Fibroblast of pulmonary artery (primary cell): ENCODE results near the gene MRPS33.

Experiments used
- DNase-seq: peaks from one replicate; pipeline ENCODE4 v3.0.0-alpha.2; 2010; ENCODE audit warnings: low read depth
- H3K4me3 ChIP-seq: replicated peaks from 2 replicates; pipeline ENCODE4 v1.5.1; 2011; ENCODE audit warnings: low read depth, mild to moderate bottlenecking, control low read depth, low read length, moderate library complexity
- TF ChIP-seq, protein P1 (sequence below): IDR thresholded peaks from 2 replicates; pipeline ENCODE4 v1.5.1; 2011; ENCODE audit warnings: mild to moderate bottlenecking, control low read depth, low read length, inconsistent platforms; ENCODE audit errors: missing control alignments

MRPS33 gene

DNA sequence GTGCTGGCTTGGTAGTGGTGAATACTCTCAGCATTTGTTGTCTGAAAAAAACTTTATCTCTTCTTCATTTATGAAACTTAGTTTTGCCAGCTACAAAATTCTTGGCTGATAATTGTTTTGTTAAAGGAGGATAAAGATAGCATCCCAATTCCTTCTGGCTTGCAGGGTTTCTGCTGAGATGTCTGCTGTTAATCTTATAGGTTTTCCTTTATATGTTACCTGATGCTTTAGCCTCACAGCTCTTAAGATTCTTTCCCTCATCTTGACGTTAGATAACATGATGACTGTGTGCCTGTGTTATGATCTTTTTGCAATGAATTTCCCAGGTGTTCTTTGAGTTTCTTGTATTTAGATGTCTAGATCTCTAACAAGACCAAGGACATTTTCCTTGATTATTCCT is 9.9 kb upstream of the MRPS33 start:
- no peak for DNase-seq
- TF ChIP-seq, protein P1, sequence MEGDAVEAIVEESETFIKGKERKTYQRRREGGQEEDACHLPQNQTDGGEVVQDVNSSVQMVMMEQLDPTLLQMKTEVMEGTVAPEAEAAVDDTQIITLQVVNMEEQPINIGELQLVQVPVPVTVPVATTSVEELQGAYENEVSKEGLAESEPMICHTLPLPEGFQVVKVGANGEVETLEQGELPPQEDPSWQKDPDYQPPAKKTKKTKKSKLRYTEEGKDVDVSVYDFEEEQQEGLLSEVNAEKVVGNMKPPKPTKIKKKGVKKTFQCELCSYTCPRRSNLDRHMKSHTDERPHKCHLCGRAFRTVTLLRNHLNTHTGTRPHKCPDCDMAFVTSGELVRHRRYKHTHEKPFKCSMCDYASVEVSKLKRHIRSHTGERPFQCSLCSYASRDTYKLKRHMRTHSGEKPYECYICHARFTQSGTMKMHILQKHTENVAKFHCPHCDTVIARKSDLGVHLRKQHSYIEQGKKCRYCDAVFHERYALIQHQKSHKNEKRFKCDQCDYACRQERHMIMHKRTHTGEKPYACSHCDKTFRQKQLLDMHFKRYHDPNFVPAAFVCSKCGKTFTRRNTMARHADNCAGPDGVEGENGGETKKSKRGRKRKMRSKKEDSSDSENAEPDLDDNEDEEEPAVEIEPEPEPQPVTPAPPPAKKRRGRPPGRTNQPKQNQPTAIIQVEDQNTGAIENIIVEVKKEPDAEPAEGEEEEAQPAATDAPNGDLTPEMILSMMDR, result no peak
- no peak overlapping the region for H3K4me3 ChIP-seq

DNA sequence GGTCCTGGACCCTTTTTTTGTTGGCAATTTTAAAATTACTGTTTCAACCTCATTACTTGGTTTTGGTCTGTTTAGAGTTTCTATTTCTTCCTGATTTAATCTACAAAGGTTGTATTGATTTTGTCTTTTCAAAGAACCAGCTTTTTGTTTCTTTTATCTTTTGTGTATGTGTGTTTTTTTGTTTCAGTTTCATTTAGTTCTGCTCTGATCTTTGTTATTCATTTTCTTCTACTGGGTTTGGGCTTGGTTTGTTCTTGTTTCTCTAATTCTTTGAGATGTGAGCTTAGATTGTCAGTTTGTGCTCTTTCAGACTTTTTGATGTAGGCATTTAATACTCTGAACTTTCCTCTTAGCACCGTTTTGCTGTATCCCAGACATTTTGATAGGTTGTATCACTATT is 8.5 kb upstream of the MRPS33 start:
- TF ChIP-seq, protein P1, result no peak
- H3K4me3 ChIP-seq, result no peak overlapping the region
- DNase-seq, result no peak

DNA sequence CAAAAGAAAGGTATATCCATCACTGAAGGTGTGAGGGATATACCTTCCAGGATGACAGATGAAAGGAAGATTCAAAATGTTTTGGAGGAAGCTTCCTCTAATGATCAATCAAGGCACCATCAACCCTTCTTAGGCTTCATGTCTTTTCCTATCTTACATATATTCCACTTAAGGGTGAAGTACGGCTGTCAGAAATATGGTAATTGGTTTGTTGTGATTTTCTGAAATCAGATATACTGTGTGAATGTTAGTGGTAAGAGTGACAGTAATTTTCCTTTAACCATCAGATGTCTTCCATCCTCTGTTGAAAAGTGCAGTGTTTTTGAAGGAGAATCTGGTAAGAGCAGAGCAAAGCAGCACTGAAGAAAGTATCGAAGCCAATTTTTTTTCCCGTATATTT is 2.8 kb upstream of the MRPS33 start:
- DNase-seq, result no peak
- TF ChIP-seq, protein P1, result no peak
- no peak overlapping the region for H3K4me3 ChIP-seq

DNA sequence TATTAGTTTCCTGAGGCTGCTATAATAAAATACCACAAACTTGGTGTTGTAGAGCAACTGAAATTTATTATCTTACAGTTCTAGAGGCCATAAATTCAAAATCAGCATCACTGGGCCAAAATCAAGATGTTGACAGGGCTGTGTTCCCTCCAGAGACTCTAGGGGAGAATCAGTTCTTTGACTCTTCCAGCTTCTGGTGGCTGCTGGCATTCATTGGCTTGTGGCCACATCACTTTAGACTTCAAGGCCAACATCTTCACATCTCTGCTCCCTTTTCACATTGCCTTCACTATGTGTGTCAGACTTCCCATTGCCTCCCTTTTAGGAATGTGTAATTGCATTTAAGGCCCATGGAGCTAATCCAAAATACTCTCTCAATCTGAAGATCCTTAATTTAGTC is 1.6 kb upstream of the MRPS33 start:
- no peak for DNase-seq
- TF ChIP-seq, protein P1, result no peak
- no peak overlapping the region for H3K4me3 ChIP-seq

DNA sequence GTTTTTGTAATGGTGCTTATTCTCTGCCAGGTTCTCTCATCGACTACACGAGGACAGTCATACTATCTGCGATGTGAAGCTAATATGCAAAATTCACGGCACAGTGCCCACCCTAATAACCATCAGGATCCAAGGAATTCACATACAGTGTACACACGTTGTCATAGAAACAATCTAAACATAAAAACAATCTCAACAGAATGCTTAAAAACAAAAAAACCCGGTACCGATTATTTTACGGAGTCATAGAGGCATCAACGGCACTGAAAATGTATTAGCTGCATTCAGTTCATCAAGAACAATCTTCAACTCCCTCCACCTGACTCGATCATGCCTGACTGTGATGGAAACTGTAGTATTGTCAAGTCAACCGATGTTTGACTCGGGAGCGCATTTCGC is 628 bp downstream of the MRPS33 start:
- H3K4me3 ChIP-seq, result peak overlapping the region; percentile 74
- TF ChIP-seq, protein P1, result no peak
- peak; percentile 57 for DNase-seq

DNA sequence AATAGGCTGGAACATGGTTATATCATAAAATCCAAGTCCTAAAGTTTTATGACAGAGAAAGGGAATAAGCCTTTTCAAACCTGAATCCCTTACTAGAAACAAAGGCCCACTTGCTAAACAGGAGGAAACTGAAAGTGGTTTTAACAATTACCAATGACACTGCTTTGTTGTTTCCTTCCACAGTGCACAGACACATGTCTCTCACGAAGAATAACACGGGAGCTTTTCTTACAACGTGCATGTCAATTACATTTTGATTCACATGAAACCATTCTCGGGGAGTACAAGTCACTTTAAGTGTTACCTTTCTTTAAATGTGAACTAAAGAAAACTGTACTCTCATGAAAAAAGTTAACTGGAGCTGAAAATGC is 1.4 kb downstream of the MRPS33 start:
- TF ChIP-seq, protein P1, result no peak
- H3K4me3 ChIP-seq, result no peak overlapping the region
- DNase-seq, result no peak

DNA sequence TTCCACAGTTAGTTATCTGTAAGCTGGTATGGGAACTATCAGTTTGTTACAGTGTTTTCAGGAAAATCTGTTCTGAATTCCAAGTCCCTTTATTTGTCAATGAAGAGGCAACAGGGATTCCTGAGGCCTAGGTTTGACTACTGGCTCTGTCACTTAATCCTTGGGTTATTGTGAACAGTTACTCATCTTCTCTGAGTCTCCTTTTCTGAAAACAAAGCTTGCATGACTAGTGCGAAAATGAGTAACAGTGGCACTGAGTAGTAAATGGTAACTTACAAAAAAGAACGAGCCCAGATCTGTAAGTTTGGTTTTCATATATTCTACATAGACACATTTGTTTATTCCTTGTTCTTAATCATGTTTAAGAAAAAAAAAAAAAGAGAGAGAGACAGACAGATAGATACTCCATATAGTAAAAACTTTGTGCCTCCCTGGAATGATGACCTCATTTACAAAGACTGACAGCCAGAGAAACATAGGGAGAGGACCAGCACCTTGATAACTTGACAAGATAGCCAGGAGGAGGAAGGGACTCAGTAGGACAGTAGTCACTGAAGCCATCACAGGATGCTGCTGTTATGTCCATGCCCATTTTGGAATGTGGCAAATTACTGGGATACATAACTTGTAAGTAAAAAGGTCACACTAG is 1.9 kb downstream of the MRPS33 start:
- DNase-seq, result no peak
- H3K4me3 ChIP-seq, result no peak overlapping the region
- TF ChIP-seq, protein P1, result no peak
